HepG2 (cell line): Measurements from ENCODE around the gene P4HTM. TPM values are rescaled to one million over a fixed set of nuclear protein-coding genes. Genes with fewer than 3 reads are reported as not detected.

Source experiments
- FOXJ3 ChIP-seq: sonication (generic); formaldehyde crosslinking; IDR thresholded peaks from 2 replicates; pipeline ENCODE4 v1.4.0; 2020; ENCODE audit warnings: missing genetic modification reagents, mild to moderate bottlenecking, borderline replicate concordance
- HHEX ChIP-seq: IDR thresholded peaks from 2 replicates; pipeline ENCODE4 v1.6.1; 2016; ENCODE audit warnings: control low read depth
- KLF9 ChIP-seq: IDR thresholded peaks from 2 replicates; pipeline ENCODE4 v1.6.1; 2016; ENCODE audit warnings: low read depth
- MIER3 ChIP-seq: IDR thresholded peaks from 2 replicates; pipeline ENCODE4 v1.6.1; 2016; ENCODE audit warnings: missing compliant biosample characterization, borderline replicate concordance
- NFIC ChIP-seq: IDR thresholded peaks from 2 replicates; pipeline ENCODE4 v1.6.1; 2012; ENCODE audit warnings: mild to moderate bottlenecking, low read length, inconsistent platforms
- RNF2 ChIP-seq: fragments of 450-650 bp; conservative IDR thresholded peaks from 2 replicates; pipeline ENCODE4 v1.6.1; 2016; ENCODE audit warnings: low read depth
- SETDB1 ChIP-seq: sonication (generic); formaldehyde crosslinking; IDR thresholded peaks from 2 replicates; pipeline ENCODE4 v1.5.1; 2020; ENCODE audit warnings: missing genetic modification reagents, mild to moderate bottlenecking, borderline replicate concordance
- ZBTB38 ChIP-seq: sonication (generic); formaldehyde crosslinking; IDR thresholded peaks from 2 replicates; pipeline ENCODE4 v1.5.1; 2020; ENCODE audit warnings: mild to moderate bottlenecking, missing genetic modification reagents
- ZNF225 ChIP-seq: sonication (generic); formaldehyde crosslinking; IDR thresholded peaks from 2 replicates; pipeline ENCODE4 v1.4.0; 2020; ENCODE audit warnings: mild to moderate bottlenecking, missing genetic modification reagents
- ZNF496 ChIP-seq: sonication (generic); formaldehyde crosslinking; IDR thresholded peaks from 2 replicates; pipeline ENCODE4 v1.8.1; 2023; ENCODE audit warnings: mild to moderate bottlenecking, moderate library complexity, missing genetic modification reagents; ENCODE audit not compliant: insufficient replicate concordance
- ZNF747 ChIP-seq: sonication (generic); formaldehyde crosslinking; IDR thresholded peaks from 2 replicates; pipeline ENCODE4 v1.8.1; 2023; ENCODE audit warnings: missing genetic modification reagents, mild to moderate bottlenecking, borderline replicate concordance
- ZSCAN12 ChIP-seq: sonication (generic); formaldehyde crosslinking; IDR thresholded peaks from 2 replicates; pipeline ENCODE4 v1.9.0; 2021; ENCODE audit warnings: mild to moderate bottlenecking, missing genetic modification reagents
- polyA plus RNA-seq, 8 experiments: library from polyadenylated mRNA; depleted of rRNA in 3 of 8; stranded (reverse) in 7 of 8; unstranded in 1 of 8; fragments of >200 nt; fragmentation: Illumina TruSeq in 4 of 8; extraction: Trizol in 4 of 8; gene quantifications; 2 replicates each; pipeline versions ENCODE4 v1.2.1 to v1.2.3, GENCODE V29; 2011 to 2016; ENCODE audit warnings: low read depth in 4 of 8, missing spikeins in 1 of 8, mixed read lengths in 1 of 8; ENCODE audit not compliant: insufficient read depth in 1 of 8
- total RNA-seq, 5 experiments: library from RNA; depleted of rRNA; stranded (reverse); fragments of >200 nt; fragmentation: Illumina TruSeq; extraction: Trizol; gene quantifications; 2 replicates each; pipeline ENCODE4 v1.2.3, GENCODE V29; 2016; ENCODE audit warnings: low read depth in 1 of 5
- TF ChIP-seq, protein P1 (sequence below): sonication (generic); formaldehyde crosslinking; IDR thresholded peaks from 2 replicates; pipeline ENCODE4 v1.4.0; 2020; ENCODE audit warnings: missing genetic modification reagents
- TF ChIP-seq, protein P2 (sequence below): sonication (generic); formaldehyde crosslinking; IDR thresholded peaks from 2 replicates; pipeline ENCODE4 v1.5.1; 2020; ENCODE audit warnings: missing genetic modification reagents, mild to moderate bottlenecking, borderline replicate concordance
- TF ChIP-seq, protein P3 (sequence below): sonication (generic); formaldehyde crosslinking; IDR thresholded peaks from 2 replicates; pipeline ENCODE4 v1.5.0; 2020; ENCODE audit warnings: missing genetic modification reagents, mild to moderate bottlenecking, borderline replicate concordance
- TF ChIP-seq, protein P4 (sequence below): sonication (generic); formaldehyde crosslinking; IDR thresholded peaks from 2 replicates; pipeline ENCODE4 v1.8.0; 2022; ENCODE audit warnings: low read depth, missing genetic modification reagents
- TF ChIP-seq, protein P5 (sequence below): sonication (generic); formaldehyde crosslinking; IDR thresholded peaks from 2 replicates; pipeline ENCODE4 v1.5.1; 2020; ENCODE audit warnings: missing genetic modification reagents, mild to moderate bottlenecking, borderline replicate concordance

The P4HTM gene
- total and polyA plus RNA-seq, 2 of the 13 experiments (the other 11 are each of a cell fraction or from before 2014, with no cell fraction given), result 0.01 TPM; not detected in 1

DNA sequence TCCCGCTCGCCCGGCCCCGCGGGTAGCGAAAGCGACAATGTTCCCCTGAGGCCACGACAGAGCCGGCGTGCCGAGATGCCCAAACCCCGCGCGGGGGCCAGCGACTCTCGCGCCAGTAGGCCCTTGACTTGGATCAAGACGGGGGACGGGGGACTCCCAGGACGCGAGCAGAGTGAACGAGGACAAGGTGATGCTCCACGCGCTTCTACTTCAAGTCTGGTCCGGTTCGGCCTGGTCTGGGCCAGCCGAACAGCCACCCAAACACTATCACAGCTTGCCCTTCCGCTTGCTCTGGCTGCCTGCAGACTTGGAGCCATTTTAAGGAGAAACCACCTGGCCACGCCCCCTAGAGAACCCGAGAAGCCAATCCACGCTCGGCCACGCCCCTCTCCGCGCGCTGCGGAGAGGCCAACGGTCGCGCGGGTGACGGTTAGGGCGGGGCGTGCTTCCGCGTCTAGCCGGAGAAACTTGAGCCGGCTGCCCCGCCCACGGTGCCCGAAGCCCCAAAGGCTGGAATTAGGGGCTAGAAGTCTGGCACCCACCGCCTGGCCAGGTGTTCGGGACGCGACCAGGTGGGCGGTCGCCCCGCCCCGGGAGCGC, 31.3 kb downstream of the P4HTM start (continued):
- TF ChIP-seq, protein P1, sequence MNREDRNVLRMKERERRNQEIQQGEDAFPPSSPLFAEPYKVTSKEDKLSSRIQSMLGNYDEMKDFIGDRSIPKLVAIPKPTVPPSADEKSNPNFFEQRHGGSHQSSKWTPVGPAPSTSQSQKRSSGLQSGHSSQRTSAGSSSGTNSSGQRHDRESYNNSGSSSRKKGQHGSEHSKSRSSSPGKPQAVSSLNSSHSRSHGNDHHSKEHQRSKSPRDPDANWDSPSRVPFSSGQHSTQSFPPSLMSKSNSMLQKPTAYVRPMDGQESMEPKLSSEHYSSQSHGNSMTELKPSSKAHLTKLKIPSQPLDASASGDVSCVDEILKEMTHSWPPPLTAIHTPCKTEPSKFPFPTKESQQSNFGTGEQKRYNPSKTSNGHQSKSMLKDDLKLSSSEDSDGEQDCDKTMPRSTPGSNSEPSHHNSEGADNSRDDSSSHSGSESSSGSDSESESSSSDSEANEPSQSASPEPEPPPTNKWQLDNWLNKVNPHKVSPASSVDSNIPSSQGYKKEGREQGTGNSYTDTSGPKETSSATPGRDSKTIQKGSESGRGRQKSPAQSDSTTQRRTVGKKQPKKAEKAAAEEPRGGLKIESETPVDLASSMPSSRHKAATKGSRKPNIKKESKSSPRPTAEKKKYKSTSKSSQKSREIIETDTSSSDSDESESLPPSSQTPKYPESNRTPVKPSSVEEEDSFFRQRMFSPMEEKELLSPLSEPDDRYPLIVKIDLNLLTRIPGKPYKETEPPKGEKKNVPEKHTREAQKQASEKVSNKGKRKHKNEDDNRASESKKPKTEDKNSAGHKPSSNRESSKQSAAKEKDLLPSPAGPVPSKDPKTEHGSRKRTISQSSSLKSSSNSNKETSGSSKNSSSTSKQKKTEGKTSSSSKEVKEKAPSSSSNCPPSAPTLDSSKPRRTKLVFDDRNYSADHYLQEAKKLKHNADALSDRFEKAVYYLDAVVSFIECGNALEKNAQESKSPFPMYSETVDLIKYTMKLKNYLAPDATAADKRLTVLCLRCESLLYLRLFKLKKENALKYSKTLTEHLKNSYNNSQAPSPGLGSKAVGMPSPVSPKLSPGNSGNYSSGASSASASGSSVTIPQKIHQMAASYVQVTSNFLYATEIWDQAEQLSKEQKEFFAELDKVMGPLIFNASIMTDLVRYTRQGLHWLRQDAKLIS (CRISPR knock-in tag), result no peak
- TF ChIP-seq ZSCAN12 (CRISPR knock-in tag) (0 out of 2 replicates have a peak, but pooled peaks have one; percentile 36), MIER3 (CRISPR knock-in tag) (peak; percentile 81), KLF9 (CRISPR knock-in tag) (peak; percentile 93), FOXJ3 (CRISPR knock-in tag) (peak; percentile 23), HHEX (CRISPR knock-in tag) (no peak), ZNF747 (CRISPR knock-in tag) (no peak), ZNF496 (CRISPR knock-in tag) (no peak), SETDB1 (no peak), ZNF225 (peak; percentile 57; the same call in 1 of the 2 replicates), RNF2 (no peak; the same call in 1 of the 2 replicates), NFIC (no peak), ZBTB38 (CRISPR knock-in tag) (peak; percentile 46; the same call in 1 of the 2 replicates)
- TF ChIP-seq, protein P2, sequence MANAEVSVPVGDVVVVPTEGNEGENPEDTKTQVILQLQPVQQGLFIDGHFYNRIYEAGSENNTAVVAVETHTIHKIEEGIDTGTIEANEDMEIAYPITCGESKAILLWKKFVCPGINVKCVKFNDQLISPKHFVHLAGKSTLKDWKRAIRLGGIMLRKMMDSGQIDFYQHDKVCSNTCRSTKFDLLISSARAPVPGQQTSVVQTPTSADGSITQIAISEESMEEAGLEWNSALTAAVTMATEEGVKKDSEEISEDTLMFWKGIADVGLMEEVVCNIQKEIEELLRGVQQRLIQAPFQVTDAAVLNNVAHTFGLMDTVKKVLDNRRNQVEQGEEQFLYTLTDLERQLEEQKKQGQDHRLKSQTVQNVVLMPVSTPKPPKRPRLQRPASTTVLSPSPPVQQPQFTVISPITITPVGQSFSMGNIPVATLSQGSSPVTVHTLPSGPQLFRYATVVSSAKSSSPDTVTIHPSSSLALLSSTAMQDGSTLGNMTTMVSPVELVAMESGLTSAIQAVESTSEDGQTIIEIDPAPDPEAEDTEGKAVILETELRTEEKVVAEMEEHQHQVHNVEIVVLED (CRISPR knock-in tag), result no peak
- TF ChIP-seq, protein P3, sequence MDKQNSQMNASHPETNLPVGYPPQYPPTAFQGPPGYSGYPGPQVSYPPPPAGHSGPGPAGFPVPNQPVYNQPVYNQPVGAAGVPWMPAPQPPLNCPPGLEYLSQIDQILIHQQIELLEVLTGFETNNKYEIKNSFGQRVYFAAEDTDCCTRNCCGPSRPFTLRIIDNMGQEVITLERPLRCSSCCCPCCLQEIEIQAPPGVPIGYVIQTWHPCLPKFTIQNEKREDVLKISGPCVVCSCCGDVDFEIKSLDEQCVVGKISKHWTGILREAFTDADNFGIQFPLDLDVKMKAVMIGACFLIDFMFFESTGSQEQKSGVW (CRISPR knock-in tag), result no peak
- TF ChIP-seq, protein P4, sequence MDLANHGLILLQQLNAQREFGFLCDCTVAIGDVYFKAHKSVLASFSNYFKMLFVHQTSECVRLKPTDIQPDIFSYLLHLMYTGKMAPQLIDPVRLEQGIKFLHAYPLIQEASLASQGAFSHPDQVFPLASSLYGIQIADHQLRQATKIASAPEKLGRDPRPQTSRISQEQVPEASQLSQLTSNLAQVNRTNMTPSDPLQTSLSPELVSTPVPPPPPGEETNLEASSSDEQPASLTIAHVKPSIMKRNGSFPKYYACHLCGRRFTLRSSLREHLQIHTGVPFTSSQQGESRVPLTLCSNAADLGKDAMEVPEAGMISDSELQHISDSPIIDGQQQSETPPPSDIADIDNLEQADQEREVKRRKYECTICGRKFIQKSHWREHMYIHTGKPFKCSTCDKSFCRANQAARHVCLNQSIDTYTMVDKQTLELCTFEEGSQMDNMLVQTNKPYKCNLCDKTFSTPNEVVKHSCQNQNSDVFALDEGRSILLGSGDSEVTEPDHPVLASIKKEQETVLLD (CRISPR knock-in tag), result no peak
- TF ChIP-seq, protein P5, sequence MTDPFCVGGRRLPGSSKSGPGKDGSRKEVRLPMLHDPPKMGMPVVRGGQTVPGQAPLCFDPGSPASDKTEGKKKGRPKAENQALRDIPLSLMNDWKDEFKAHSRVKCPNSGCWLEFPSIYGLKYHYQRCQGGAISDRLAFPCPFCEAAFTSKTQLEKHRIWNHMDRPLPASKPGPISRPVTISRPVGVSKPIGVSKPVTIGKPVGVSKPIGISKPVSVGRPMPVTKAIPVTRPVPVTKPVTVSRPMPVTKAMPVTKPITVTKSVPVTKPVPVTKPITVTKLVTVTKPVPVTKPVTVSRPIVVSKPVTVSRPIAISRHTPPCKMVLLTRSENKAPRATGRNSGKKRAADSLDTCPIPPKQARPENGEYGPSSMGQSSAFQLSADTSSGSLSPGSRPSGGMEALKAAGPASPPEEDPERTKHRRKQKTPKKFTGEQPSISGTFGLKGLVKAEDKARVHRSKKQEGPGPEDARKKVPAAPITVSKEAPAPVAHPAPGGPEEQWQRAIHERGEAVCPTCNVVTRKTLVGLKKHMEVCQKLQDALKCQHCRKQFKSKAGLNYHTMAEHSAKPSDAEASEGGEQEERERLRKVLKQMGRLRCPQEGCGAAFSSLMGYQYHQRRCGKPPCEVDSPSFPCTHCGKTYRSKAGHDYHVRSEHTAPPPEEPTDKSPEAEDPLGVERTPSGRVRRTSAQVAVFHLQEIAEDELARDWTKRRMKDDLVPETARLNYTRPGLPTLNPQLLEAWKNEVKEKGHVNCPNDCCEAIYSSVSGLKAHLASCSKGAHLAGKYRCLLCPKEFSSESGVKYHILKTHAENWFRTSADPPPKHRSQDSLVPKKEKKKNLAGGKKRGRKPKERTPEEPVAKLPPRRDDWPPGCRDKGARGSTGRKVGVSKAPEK (CRISPR knock-in tag), result 0 out of 2 replicates have a peak, but pooled peaks have one; percentile 28
